Erythroblast (primary cell): ENCODE measurements around the gene APOL2.
"Not testable (repeated sequence)": the region's sequence is repeated elsewhere in the genome, so short reads cannot be mapped to it uniquely, and the experiment has no call there.

ENCODE experiments used
- DNase-seq, 2 experiments: peaks; one replicate each; lab custom pipeline; 2025; lab: John Stamatoyannopoulos, UW
- GATA1 ChIP-seq: IDR thresholded peaks from 2 replicates; pipeline ENCODE4 v1.6.1; 2011; ENCODE audit warnings: low read depth, mild to moderate bottlenecking, control low read depth, low read length, moderate library complexity
- POLR2A ChIP-seq: IDR thresholded peaks from 2 replicates; pipeline ENCODE4 v1.6.1; 2011; ENCODE audit warnings: mild to moderate bottlenecking, low read length

The APOL2 gene

GRCh38 chr22:36239150-36239400, 252 bp downstream of the APOL2 start:
- DNase-seq, result no peak
- TF ChIP-seq GATA1, result no peak
- no peak for TF ChIP-seq POLR2A

DNA sequence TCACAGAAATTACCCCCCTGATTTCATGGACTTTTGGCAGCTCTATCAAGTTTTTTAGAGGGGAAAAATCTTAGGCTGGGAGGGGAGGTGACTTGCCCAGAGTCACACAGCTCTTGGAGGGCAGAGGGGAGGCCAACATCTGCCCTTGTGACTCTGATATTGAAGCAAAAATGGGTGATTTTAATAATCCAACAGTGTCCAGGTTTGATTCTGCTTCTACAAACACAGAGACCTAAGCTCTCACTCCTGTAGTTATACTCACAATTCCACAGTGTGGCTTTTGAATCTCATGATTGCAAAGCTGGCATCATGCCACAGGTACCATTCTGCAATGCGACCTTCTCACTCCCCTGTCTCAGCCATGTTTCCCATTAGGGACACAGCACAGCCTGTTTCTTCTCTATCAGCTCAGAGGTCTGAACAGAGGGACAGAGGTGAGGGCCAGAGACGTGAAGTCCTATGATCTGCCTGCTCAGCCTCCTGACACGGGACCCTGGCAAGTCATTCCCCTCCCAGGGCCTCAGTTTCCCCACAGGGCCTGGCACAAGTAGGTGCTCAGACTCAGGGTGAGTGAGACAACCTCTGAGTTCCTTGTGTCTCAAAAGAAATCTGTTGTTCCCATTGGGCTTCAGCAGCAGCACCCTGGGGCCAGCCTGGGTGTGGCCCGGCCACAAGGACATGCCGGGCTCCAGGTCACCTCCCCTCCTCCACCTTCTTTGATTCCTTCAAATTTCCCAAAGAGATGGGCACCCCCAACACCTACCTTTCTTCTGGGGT, 766 bp downstream of the APOL2 start:
- DNase-seq, result peak; percentile 60 to 76
- no peak for TF ChIP-seq GATA1
- TF ChIP-seq POLR2A, result no peak

- DNase-seq, result peak; percentile 34 to 58
- TF ChIP-seq GATA1 (no peak), POLR2A (no peak)
Measured at GRCh38 chr22:36237462-36238372, 1.6 kb downstream of the APOL2 start.

DNA sequence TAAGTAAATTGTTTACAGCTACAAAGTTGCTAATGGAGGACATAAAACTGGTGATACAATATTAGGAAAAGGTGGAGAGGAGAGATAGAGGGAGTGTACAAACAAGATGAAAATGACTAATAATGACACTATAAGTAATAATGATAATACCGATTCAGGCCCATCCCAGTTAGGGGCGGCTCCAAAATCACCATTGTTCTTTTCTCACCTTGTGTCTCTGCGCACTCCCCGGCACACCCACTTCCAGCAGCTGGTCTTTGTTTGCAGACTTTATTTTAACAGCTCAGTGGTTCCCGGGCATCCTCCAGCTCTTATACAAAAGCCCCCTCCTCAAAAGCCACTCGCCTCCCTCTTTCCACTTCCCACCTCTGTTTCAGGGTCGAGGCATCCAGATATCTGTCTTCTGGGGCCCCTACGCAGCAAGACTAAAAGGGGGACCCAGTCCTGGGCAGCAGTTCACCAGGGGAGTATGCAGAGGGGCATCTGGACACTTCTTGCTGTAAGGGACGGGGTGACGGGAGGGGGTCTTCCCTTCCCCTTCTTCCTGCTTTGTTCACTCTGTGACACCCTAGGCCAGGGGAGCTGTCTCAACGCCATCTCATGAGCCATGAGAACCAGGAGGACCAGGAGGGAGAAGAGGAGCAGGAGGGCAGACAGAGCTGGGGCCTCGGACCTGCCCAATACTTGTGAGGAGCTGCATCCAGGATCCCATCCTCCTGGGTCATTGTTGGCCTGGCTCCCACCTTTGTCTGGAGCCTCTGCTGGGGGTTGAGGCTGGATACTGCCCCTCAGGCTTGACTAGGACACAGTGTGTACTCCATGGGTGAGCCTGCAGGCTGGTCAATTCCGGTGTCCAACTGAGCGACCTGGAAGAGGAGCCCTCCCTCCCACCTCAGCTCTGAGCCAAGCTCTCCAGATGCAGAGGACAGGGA, 2.7 kb downstream of the APOL2 start:
- no peak for DNase-seq
- TF ChIP-seq POLR2A, result no peak
- no peak for TF ChIP-seq GATA1

- DNase-seq, result no peak
- TF ChIP-seq POLR2A (no peak), GATA1 (no peak)
Measured at GRCh38 chr22:36235585-36235984, 3.7 kb downstream of the APOL2 start.

- no peak for DNase-seq
- TF ChIP-seq POLR2A, result no peak
- TF ChIP-seq GATA1, result no peak
Measured at GRCh38 chr22:36234919-36235318, 4.4 kb downstream of the APOL2 start.

GRCh38 chr22:36234213-36234612, 5.1 kb downstream of the APOL2 start:
- no peak for DNase-seq
- no peak for TF ChIP-seq GATA1
- TF ChIP-seq POLR2A, result no peak

- TF ChIP-seq GATA1 (no peak), POLR2A (no peak)
- DNase-seq, result no peak
Measured at GRCh38 chr22:36233796-36234195, 5.5 kb downstream of the APOL2 start.

DNA sequence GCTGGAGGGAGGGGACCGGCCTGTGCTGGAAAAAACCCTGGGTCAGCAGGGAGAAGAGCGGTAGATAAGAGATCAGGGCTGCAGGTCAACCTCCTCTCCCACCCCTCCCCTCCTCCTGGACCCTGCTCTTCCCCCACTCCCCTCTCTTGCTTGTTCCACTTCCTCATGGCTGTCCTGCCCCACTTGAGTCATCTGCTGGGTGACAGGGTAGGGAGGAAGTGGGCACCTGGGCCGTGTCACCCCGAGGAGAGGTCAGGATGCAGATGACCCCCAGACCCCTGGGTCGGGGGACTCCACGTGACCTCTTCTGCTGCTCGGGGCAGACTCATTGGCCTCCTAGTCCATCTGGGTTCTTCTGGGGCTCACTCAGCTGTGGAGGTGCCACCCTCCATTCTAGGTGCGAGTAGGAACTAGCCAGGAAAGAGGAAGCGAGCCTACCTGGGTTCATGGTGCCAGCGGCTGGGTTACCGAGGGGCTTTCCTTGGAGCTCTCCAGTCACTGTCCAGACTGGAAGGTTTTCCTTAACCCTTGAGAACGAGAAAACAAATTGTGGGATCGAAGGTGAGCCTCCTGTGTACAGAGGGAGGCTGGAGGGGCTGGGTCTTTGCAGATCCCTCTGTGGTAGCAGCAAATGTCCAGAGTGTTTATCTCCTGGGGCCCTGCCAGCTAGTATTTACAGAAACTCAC, 6.5 kb downstream of the APOL2 start:
- DNase-seq, result no peak
- TF ChIP-seq POLR2A (no peak), GATA1 (no peak)

DNA sequence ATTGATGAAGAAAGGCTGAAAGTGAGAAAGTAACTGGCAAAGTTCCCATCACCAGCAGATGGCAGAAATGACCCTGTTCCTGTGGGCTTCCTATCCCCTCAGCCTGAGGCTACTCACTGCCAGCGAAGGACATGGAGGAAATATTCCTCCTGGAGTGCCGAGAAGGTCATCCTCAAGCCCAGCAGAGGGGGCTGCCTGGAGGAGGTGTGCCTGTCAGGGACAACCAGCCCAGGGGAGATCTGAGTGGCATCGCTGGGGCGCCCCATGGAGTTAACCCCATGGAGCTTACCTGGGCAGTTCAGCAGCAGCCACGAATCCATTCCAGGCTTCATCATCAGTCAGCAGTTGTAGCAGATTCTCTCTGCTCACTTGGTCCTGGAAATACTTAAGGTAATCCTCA, 8.3 kb downstream of the APOL2 start:
- DNase-seq, result not testable (repeated sequence)

DNA sequence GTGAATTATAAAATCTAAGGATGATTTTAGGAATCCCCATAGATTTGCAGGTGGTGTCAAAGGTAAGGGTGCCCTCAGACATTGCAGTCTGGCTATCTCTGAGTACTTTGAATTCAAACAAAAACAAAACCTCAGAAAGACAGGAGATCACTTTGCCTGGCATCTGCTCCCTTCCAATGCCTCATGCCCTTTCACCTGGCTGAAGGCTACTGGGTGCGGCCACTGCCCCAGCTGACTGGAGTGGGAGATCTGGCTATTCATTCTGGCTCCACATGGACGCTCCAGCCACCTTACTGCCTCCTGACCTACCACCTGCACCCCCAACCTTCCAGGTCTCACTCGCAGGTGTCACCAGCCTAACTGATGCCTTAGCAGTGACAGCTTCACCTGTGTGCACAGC, 9.7 kb downstream of the APOL2 start:
- DNase-seq, result not testable (repeated sequence)

GRCh38 chr22:36228944-36229343, 10.4 kb downstream of the APOL2 start:
- no peak for DNase-seq
- TF ChIP-seq POLR2A (no peak), GATA1 (no peak)

- not testable (repeated sequence) for DNase-seq
Measured at GRCh38 chr22:36228369-36228768, 11.0 kb downstream of the APOL2 start.
